Fibroblast of skin of left quadriceps (primary cell): ENCODE data around the gene GATA5.

Experiments
- DNase-seq, 2 experiments: peaks; one replicate each; pipeline ENCODE4 v3.0.0-alpha.2; 2013; ENCODE audit warnings: low read depth in 2 of 2

The GATA5 gene

GRCh38 chr20:62473717-62474603 is 1.8 kb downstream of the GATA5 start:
- no peak for DNase-seq

- DNase-seq = no peak
Measured at GRCh38 chr20:62472941-62473585, 2.7 kb downstream of the GATA5 start.

GRCh38 chr20:62472138-62472940 is 3.5 kb downstream of the GATA5 start:
- DNase-seq = no peak

GRCh38 chr20:62470459-62470858 is 5.3 kb downstream of the GATA5 start:
- DNase-seq = no peak

- DNase-seq = no peak
Measured at GRCh38 chr20:62470001-62470400, 5.8 kb downstream of the GATA5 start.

GRCh38 chr20:62469352-62469751 is 6.4 kb downstream of the GATA5 start:
- no peak for DNase-seq

GRCh38 chr20:62466806-62467537 is 8.8 kb downstream of the GATA5 start:
- DNase-seq = no peak

GRCh38 chr20:62466072-62466760 is 9.6 kb downstream of the GATA5 start:
- no peak for DNase-seq

- no peak for DNase-seq
Measured at GRCh38 chr20:62464990-62465389, 10.8 kb downstream of the GATA5 start.

GRCh38 chr20:62464425-62464770 is 11.4 kb downstream of the GATA5 start:
- no peak for DNase-seq

GRCh38 chr20:62463651-62464424 is 12.0 kb downstream of the GATA5 start:
- DNase-seq = no peak

GRCh38 chr20:62462976-62463592 is 12.7 kb downstream of the GATA5 start:
- DNase-seq = no peak

GRCh38 chr20:62461834-62462233 is 14.0 kb downstream of the GATA5 start:
- no peak for DNase-seq

- DNase-seq = no peak
Measured at GRCh38 chr20:62461157-62461556, 14.6 kb downstream of the GATA5 start.

- DNase-seq = no peak
Measured at GRCh38 chr20:62460678-62461077, 15.1 kb downstream of the GATA5 start.

GRCh38 chr20:62459488-62459887 is 16.3 kb downstream of the GATA5 start:
- no peak for DNase-seq

GRCh38 chr20:62458275-62459251 is 17.2 kb downstream of the GATA5 start:
- no peak for DNase-seq

- DNase-seq = no peak
Measured at GRCh38 chr20:62457831-62458230, 18.0 kb downstream of the GATA5 start.

GRCh38 chr20:62457098-62457497 is 18.7 kb downstream of the GATA5 start:
- DNase-seq = no peak
